HG02885 (cell line): ENCODE data around the gene SIDT1.

Experiments
- ATAC-seq: cut with Tn5 transposase; IDR thresholded peaks from one replicate; pipeline ENCODE4 v1.9.1; 2021; ENCODE audit warnings: mild to moderate bottlenecking; ENCODE audit not compliant: unreplicated experiment, poor library complexity

The SIDT1 gene

DNA sequence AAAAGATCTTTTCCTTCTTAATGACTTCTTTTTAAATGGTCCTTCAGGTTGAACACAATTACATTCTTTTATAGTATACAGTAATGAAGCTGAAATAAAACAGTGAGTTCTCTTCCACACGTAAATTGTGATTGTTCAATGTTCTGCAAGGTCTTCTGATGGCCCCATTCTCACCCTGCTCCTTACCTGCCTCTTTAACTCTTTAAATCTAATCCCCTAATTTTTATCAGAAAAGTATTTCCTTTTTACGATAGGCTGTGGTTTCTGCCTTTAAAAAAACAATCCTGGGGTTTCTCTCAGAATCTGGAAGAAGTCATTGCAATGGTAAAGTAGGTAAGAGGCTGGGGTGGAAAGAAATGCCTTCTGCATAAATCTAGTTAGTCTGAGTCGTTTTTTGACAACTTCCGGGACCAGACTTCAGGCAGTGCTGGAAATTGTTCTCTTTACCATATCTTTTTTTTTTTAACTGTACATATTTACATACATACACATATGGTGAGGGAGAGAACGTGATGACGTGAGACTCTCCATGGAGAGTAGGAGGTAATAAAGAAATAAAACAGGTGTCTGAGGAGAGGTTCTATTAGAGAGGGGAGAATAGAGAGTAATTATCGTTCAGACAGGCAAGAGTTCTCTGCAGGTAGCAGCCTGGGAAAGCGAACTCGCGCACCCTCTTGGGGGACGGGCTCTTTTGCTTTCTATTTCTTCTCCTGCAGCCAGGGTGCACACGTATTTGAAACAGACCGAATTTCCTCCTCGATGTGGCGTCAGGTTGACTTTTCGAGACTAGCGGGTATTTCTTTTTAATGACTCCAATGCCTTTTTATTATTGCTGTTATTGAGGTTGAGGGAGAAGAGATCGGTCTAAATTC lies at the start of gene SIDT1:
Gene SIDT1, plus strand, starts transcription at position 730 of the 872 bp plus-strand sequence. CDS start 467 bp downstream, outside the sequence.
- peak; percentile 71 for ATAC-seq

DNA sequence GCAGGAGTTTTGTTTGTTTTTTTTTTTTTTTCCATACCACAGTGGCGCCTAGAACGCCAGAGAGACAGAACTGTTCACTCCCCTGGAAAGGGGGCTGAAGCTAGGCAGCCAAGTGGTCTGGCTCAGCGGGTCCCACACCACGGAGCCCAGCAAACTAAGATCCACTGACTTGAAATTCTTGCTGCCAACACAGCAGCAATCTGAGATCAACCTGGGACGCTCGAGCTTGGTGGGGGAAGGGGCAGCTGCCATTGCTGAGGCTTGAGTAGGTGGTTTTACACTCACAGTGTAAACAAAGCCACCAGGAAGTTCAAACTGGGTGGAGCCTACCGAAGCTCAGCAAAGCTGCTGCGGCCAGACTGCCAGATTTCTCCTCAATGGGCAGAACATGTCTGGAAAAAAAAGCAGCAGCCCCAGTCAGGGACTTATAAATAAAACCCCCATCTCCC lies 47.2 kb upstream of the SIDT1 start:
- ATAC-seq: no peak

DNA sequence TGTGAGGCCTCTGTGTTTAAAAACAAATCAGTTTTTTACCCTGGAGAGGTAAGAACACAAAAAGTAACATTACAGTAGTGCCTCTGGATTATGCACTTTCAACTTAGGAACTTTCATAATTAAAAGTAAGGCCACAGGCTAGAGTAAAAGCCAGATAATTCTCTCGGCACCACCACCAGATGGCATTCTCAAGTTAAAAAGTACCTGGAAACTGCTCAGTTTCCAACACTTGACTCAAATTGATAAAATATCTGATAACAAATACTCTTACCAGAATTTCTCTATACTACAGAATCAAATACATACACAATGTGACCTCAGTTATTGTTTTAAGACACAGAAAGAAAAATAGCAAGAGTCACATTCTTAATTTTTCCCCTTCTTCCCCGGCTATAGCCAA lies 37.3 kb upstream of the SIDT1 start:
- no peak for ATAC-seq

DNA sequence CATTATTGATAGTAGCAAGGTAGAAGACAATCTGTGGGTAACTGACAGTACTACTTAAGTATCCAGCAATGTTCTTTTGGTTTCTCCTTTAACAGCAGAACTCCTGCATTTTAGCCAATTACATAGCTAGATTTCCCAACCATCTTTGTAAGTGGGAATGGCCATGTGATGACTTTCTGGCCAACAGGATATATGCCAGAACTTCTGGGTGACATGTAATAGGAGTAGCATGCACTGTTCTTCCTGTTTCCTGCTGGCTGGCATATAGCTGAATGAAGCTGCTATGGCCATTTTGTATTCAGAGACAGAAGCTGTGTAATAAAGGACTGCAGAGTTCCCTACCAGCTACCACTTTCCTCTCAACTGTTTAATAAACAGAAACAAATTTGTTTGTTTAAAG lies 35.4 kb upstream of the SIDT1 start:
- no peak for ATAC-seq

DNA sequence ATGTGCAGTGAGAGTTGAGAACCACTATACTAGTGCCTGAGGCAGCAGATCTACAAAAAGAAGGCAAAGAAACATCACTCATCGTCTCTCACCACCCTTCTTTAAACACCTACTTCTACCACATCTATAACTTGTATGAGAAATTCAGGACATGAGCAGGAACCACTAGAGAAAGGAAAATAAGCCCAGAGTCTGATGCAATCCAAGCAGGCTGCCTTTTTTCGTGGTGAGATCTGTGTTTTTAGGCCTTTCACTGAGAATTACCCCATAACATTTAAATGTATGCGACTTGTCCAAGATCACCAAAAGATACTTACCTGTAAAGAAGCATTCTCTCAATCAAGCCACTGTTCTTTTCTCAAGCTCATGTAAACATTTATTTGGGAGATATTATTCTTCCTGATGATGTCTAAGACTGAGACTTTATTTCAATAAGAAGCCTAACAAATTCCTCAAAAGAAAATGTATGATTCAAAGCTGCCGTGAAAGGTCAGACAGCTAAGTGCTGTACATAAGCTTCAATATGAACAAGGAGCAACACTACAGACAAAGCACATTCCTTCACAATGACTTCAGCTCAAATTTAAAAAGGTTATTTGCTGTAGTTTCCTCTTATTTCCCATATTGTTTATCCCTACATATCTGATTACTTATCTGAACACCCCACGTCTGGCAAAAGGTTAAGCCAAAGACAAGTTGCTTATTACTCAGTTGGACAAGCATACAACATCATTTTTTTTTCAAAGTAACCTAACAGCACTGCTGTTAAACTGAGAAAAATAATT lies 33.9 kb upstream of the SIDT1 start:
- ATAC-seq: no peak

DNA sequence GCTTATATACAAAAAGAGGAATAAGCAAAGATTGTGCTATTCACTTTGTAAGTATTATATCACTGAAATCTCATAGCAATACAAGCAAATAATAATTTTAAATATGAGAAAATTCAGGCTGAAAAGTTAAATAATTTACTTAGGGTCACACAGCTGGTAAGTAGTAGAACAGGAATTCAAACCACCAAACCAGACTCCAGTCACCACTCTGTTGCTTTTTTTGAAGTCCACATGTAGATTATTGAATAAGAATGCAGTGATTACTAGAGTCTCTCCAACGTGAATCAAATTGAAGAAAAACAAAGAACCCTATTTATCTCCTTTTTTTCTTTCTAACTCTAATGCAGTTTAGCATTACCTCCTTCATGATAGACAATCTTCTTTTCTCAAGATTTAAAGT lies 33.3 kb upstream of the SIDT1 start:
- no peak for ATAC-seq

DNA sequence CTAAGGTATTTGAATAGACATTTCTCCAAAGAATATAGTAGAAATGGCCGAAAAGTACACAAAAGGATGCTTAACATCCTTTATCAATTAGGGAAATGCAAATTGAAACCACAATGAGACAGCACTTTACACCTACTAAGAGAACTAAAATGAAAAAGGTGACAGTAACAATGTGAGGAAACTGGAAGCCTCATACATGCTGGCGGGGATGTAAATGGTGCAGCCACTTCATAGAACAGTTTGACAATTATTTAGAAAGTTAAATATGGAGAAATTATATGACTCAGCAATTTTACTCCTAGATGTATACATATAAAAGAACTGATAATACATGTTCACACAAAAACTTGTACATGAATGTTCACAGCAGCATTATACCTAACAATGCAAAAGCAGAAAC lies 30.8 kb upstream of the SIDT1 start:
- no peak for ATAC-seq

DNA sequence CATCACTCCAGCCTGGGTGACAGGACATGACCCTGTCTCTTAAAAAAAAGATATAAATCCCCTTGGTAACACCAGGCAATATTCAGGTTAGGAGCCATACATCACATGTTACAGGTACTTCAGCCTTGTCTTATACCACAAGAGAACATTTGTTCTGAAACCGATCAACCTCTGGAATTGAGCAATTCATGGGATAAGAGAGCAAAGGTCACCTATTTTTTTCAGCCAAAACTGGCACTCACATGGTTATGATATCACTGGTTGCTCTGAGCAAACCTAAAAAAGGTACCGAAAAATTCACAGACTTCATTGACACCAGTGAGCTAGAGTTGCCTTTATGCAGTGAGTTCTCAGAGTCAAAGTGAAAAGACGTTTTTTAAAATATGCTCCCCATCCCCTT lies 26.5 kb upstream of the SIDT1 start:
- ATAC-seq: no peak

DNA sequence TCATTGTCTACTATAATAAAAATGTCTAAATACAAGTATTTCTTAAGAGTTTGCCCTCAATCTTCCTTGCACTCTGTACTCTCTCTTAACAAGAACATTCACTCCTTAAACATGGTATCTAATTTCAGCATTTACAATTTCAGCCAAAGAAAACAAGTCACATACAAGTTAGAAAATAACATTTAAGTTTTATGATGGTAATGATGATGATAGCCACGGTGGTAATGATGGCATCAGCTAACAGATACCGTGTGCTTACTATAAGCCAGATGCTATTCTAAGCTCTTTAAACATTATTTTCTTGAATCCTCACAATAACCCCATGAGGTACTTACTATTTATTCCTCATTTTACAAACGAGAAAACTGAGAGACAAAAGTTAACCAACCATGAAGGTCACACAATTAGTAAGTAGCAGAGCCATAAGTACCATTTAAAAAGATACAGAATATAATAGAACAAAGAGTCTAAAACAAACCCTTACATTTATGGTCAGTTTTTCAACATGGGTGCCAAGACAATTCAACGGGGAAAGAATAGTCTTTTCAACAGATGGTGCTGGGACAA lies 24.8 kb upstream of the SIDT1 start:
- no peak for ATAC-seq

DNA sequence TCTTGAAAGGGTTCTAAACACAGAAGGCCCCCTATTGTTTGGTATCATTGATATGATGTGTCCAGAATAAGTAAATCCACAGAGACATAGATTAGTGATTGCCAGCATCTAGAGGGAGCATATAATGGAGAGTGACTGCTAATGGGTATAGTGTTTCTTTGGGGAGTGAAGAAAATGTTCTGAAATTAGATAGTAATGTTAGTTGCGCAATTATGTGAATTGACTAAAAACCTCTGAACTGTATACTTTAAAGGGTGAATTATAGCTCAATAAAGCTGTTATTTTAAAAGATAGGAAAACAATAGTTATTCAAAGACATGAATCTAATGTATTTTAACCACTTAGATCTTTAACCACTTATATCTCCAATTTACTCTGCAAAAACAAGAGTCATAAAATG lies 23.4 kb upstream of the SIDT1 start:
- no peak for ATAC-seq

DNA sequence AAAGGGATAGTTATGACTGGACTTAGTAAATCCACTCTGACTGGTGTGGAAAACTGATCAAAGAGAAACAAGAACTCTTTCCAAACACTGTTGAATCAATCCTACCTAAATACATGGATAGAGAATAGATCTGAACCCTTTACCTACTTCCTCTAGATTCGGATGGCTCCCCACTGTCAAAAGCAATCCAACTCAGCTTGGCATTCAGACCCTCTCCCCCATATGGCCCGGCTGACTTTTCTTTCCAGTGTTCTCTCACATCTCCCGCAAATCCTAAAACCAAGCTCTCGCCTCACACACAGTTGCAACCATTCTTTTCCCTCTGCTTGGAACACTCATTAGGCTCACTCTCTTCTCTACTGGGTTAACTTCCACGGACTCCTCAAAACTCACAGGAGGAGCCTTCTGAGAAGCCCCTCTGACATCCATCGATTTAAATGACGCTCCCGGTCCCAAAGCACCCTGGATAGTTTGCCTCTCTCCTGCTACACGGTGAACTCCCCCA lies 18.0 kb upstream of the SIDT1 start:
- peak; percentile 0 for ATAC-seq

DNA sequence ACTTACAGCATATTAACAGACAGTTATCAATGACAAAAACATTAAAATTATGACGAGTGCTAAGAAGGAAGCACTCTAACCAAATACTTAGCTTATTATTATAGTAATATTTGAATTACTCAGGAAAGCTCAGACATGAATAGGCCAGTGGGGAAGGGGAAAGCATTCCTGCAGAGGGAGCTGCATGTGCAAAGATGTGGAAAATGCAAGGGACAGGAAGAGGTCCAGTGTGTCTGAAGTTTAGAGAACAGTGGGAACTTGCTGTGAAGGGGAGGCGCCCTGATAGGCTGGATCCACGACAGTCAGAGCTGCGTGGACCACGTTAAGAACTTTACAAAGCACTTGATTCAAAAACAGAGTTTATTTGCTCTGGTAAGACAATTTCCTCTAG lies 16.2 kb upstream of the SIDT1 start:
- no peak for ATAC-seq

DNA sequence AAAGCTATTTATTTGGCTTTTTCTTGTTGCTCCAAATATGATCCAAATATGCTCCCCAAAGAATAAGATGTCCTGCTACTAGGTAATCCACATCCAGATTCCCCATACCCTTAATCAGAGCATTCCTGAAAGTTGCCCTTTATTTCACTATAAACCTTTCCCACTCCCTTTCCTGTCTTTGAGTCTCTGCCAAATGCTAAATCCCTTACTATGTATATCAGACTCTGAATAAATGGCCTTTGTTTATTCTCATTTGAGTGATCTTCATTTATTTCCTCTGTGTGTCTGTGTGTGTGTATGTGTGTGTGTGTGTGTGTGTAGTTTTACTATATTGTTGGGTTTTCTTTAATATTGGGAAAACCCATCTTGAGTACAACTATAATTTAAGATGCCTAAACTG lies 10.4 kb upstream of the SIDT1 start:
- ATAC-seq: no peak

DNA sequence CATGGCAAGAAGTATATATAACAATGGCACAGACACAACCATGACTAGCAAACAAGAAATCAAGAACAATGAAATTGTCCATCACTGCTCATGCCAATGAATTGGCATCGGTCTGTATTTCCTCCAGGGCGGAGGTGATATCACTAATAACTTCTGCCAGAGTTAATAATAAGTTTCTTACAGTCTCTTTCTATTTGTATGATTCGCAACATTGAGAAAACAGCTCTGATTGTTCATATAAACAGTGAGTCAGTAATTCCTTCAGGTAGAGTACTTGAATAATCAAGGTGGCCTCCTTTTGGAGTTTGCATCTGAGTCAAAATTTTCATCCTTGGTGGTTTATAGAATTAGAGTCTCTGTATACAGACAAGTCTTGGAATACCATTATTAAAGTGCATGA lies 9.1 kb upstream of the SIDT1 start:
- no peak for ATAC-seq

DNA sequence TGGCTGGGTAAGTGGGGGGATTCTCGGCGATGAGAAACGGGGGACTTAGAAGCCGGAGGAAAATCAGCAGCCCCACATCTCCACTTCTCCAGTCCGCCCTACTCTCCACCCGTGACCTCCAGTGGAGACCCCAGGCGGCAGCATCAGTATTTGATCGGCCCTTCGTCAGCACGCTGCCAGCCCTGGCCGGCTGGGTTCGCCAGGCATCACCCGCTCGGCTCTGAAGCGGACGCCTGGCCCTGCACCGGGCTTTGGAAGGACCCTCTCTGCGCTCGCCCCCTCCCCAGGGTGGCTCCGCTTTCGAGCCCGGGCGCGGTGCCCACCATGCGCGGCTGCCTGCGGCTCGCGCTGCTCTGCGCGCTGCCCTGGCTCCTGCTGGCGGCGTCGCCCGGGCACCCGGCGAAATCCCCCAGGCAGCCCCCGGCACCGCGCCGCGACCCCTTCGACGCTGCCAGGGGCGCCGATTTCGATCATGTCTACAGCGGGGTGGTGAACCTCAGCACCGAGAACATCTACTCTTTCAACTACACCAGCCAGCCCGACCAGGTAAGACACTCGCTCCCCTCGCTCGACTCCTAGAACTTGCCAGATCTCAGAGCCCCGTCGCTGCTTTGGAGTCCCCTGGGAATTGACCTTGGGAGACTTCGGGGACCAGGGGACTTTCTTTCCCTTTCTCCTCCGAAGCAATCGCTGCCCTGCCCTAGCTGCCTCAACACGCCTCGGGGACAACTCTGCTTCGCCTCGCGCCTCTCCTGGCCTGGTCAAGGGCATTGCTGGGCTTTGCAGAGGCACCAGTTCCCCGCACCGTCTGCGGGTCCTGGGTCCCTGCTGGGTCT lies 561 bp downstream of the SIDT1 start:
- ATAC-seq: peak; percentile 48

DNA sequence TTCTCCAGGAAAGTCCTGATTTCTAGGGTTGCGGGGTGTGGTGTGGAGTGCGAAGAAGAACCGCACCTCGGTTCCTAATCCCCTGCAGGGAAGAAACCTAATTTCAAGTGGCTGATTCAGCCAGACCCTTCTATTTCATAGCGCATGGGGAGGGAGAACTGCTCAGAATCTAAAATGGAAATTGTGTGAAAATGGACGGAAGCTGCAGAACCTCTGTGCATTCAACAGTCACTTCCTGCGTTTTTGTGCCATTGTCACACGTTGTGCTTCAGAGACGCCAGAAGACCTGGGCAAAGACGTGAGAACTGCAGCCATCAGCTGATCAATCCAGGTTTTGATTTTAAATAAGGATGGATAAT lies 1.2 kb downstream of the SIDT1 start:
- peak; percentile 37 for ATAC-seq

DNA sequence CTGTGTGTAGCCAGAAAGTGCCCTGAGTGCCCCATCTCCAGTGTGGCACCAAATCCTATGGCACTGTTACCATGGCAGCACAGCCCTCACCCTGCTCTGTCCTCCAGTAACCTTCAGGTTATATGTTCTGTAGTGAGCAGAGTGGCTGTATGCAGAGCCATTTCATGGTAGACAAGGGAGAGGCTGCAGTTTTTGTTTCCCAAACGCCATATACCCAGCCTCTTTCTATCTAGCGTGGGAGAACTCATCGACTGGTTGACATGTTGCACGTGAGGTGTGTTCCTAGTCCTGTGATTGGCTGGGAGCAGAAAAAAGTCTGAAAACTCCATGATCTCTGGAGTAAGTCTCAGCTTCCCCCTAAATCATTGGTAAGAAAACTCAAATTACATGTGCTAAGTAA lies 2.0 kb downstream of the SIDT1 start:
- no peak for ATAC-seq

DNA sequence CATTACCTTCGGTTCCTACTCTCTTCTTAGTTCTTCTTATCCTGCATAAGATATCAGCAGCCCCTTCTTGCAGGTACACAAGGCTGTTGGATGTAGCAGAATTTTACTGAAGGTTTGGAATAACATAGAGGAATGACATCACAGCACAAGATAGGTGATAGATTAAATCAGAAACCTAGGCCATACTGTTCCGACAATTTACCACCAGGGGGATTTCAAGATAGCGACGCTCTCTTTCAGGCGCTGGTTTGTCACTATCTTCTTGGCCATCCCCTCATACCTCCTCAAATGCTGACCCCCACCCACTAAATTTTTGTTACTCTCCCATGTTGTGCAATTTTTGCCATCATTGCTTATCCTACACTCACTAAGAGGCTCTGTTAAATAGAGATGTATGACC lies 3.5 kb downstream of the SIDT1 start:
- no peak for ATAC-seq

DNA sequence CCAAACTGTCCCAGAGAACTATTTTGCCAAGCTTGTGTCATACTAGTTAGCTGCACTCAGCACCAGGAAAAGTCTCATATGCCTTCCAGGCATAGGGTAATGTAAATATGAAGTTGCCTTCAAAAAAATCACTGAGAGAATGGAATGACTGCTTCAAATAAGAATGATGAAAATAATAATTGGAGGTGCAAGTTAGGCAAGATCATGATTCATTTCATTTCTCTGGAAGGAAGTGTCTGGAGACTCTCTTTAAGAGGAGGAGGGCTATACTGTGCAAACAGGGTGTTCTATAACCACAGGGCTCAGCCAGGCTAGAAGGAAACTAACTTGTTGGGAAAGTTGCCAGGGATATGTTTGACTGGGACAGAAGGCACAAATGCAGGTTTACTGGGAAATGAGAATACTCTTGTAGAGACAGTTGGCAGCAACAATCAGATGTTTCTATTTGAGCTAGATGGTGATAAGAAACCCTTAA lies 4.3 kb downstream of the SIDT1 start:
- no peak for ATAC-seq

DNA sequence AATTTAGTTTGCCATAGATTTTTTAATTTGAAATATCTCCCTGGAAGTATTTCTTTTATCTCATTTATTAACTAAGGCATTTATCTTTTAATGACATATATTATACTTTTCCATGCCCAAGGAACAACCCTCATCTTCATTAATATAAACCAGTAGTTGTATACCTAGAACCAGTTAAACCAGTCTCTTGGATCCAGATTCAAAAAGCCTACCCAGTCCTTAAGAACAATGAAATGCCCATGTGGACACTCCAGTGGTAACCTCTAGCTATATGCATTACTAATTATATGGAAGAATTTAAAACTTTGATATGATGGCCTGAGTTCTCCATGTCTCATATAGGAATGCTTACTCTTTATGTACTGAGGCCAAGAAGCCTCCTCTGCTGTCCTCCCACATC lies 4.8 kb downstream of the SIDT1 start:
- ATAC-seq: no peak
